Panc1 (cell line): ENCODE data around the gene FSD1. TPM values are rescaled to one million over a fixed set of nuclear protein-coding genes. Genes with fewer than 3 reads are reported as not detected.

ENCODE experiments used
- ATAC-seq: fragments of 200-7000 bp; cut with Tn5 transposase; 2 replicates; pipeline ENCODE4 v1.9.1; 2020; ENCODE audit warnings: mild to moderate bottlenecking, moderate library complexity
- BruUV-seq: library from RNA; stranded (reverse); fragments of 400-500 nt; replicated peaks from 2 replicates; lab custom pipeline; 2021; lab: Mats Ljungman, UMichigan
- CTCF ChIA-PET: fragments of 300-600 bp; sonication (Branson Sonifier 250); formaldehyde crosslinking; loops from one replicate; lab custom pipeline; 2022; ENCODE audit warnings: antibody characterized with exemption; lab: Charles Lee
- POLR2A ChIA-PET: fragments of 300-600 bp; sonication (Branson Sonifier 250); formaldehyde crosslinking; loops from one replicate; lab custom pipeline; 2022; ENCODE audit warnings: antibody characterized with exemption; lab: Charles Lee
- DNase-seq: peaks from one replicate; pipeline ENCODE4 v3.0.0-alpha.2; 2010; ENCODE audit warnings: low read depth, low spot score
- H3K27ac ChIP-seq: 2 replicates; pipeline ENCODE4 v1.5.1; 2011; ENCODE audit warnings: mild to moderate bottlenecking, low read length, inconsistent platforms
- H3K27me3 ChIP-seq: fragments of 200-500 bp; sonication (Bioruptor generic); 2 replicates; pipeline ENCODE4 v1.6.0; 2014; ENCODE audit warnings: low read length, inconsistent platforms; ENCODE audit not compliant: control insufficient read depth, insufficient read depth
- H3K36me3 ChIP-seq: fragments of 200-500 bp; sonication (Bioruptor generic); 2 replicates; pipeline ENCODE4 v1.5.1; 2014; ENCODE audit warnings: inconsistent platforms, mild to moderate bottlenecking, low read length, moderate library complexity; ENCODE audit not compliant: control insufficient read depth, insufficient read depth
- H3K4me1 ChIP-seq: 2 replicates; pipeline ENCODE4 v1.5.1; 2011; ENCODE audit warnings: inconsistent platforms, mild to moderate bottlenecking, low read length, moderate library complexity; ENCODE audit not compliant: control insufficient read depth, insufficient read depth
- H3K4me3 ChIP-seq, 2 experiments: 2 replicates each; pipeline ENCODE4 v1.5.1; 2011 to 2012; ENCODE audit warnings: low read depth in 2 of 2, low read length in 2 of 2, mild to moderate bottlenecking in 2 of 2, inconsistent platforms in 1 of 2, moderate library complexity in 1 of 2
- H3K9me3 ChIP-seq: fragments of 200-500 bp; sonication (Bioruptor generic); 2 replicates; pipeline ENCODE4 v1.5.1; 2014; ENCODE audit warnings: low read depth, mild to moderate bottlenecking, inconsistent platforms, low read length, moderate library complexity; ENCODE audit not compliant: control insufficient read depth, insufficient read depth
- POLR2AphosphoS5 ChIP-seq: IDR thresholded peaks from 2 replicates; pipeline ENCODE4 v1.6.1; 2012; ENCODE audit warnings: mild to moderate bottlenecking, low read depth, low read length, moderate library complexity
- SIN3A ChIP-seq: IDR thresholded peaks from 2 replicates; pipeline ENCODE4 v1.6.1; 2012; ENCODE audit warnings: low read depth, mild to moderate bottlenecking, low read length, moderate library complexity, borderline replicate concordance; ENCODE audit not compliant: insufficient read depth
- TCF7L2 ChIP-seq: IDR thresholded peaks from 2 replicates; pipeline ENCODE4 v1.6.1; 2011; ENCODE audit warnings: mild to moderate bottlenecking, low read depth, low read length, inconsistent platforms
- in situ Hi-C: cut with HindIII; loops from 2 replicates; pipeline ENCODE4 v1.10.0; 2016; ENCODE audit warnings: low sequenced_read_pairs, low pct_unique_long_range_greater_than_20kb
- intact Hi-C: fragments of 100-400 bp; cut with micrococcal nuclease; formaldehyde crosslinking; loops from one replicate; pipeline ENCODE4 v1.10.0; 2022; ENCODE audit not compliant: unreplicated experiment
- total RNA-seq: library from RNA; stranded (reverse); gene quantifications from one replicate; pipeline ENCODE4 v1.2.1, GENCODE V29; 2021; ENCODE audit not compliant: unreplicated experiment
- TF ChIP-seq, protein P1 (sequence below): fragments of 450-650 bp; IDR thresholded peaks from 2 replicates; pipeline ENCODE4 v1.5.1; 2017; ENCODE audit warnings: mild to moderate bottlenecking
- TF ChIP-seq, protein P2 (sequence below), 2 experiments: IDR thresholded peaks; 2 replicates each; pipeline ENCODE4 v1.6.1; 2011 to 2012; ENCODE audit warnings: low read depth in 2 of 2, control low read depth in 1 of 2, low read length in 1 of 2, mild to moderate bottlenecking in 1 of 2, moderate library complexity in 1 of 2; ENCODE audit not compliant: insufficient read depth in 1 of 2

FSD1 gene
- total RNA-seq, 1 experiment from 2014 or later = 12.1 TPM

DNA sequence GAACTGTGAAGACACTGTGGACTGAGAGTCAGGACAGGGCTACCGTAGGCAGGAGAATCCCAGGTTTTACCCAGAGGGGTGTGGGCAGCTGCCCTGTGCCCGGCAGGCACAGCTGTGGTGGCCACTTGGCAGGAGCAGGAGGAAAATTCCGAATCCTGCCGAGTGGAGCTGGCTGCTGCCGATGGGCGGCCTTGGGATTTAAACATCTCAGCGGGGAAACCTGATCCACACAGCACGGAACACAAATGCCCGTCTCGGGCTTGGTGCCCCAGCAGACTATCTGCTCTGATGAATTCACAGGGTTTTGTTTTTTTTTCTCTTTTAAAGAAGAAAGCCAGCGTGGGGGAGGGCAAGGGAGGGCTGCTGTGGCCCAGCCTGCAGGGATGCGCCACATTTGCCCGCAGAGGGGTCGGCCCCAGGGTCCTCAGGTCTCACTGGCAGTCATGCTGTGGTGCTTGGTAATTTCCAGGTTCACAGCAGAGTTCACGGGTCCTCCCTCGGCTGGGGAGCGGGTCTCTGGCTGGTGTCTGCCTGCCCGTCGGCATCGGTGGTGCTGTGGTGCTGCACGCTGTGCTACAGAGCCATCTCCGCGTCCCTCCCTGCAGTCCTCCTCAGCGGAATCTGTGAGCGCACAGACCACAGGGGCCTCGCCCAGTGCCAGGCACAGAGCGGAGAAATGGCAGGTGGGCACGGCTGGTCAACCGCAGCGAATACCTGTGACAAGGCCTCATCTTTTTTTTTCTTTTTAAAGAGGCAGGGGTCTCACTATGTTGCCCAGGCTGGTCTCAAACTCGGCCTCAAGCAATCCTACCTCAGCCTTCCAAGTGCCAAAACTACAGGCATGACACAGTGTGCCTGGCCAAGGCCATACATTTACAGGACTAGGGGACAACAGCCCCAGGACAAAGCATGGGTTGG is 67.1 kb downstream of the FSD1 start:
- DNase-seq (no peak), ATAC-seq (no peak)
- H3K27ac ChIP-seq = peak overlapping the region; percentile 92
- BruUV-seq = no TSS peak
- H3K36me3 ChIP-seq = no peaks in the 10 kb centered on the region
- POLR2A ChIA-PET = no interaction called here
- TF ChIP-seq POLR2AphosphoS5 (no peak), SIN3A (no peak), TCF7L2 (no peak)
- TF ChIP-seq, protein P1, sequence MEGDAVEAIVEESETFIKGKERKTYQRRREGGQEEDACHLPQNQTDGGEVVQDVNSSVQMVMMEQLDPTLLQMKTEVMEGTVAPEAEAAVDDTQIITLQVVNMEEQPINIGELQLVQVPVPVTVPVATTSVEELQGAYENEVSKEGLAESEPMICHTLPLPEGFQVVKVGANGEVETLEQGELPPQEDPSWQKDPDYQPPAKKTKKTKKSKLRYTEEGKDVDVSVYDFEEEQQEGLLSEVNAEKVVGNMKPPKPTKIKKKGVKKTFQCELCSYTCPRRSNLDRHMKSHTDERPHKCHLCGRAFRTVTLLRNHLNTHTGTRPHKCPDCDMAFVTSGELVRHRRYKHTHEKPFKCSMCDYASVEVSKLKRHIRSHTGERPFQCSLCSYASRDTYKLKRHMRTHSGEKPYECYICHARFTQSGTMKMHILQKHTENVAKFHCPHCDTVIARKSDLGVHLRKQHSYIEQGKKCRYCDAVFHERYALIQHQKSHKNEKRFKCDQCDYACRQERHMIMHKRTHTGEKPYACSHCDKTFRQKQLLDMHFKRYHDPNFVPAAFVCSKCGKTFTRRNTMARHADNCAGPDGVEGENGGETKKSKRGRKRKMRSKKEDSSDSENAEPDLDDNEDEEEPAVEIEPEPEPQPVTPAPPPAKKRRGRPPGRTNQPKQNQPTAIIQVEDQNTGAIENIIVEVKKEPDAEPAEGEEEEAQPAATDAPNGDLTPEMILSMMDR = no peak
- TF ChIP-seq, protein P2, sequence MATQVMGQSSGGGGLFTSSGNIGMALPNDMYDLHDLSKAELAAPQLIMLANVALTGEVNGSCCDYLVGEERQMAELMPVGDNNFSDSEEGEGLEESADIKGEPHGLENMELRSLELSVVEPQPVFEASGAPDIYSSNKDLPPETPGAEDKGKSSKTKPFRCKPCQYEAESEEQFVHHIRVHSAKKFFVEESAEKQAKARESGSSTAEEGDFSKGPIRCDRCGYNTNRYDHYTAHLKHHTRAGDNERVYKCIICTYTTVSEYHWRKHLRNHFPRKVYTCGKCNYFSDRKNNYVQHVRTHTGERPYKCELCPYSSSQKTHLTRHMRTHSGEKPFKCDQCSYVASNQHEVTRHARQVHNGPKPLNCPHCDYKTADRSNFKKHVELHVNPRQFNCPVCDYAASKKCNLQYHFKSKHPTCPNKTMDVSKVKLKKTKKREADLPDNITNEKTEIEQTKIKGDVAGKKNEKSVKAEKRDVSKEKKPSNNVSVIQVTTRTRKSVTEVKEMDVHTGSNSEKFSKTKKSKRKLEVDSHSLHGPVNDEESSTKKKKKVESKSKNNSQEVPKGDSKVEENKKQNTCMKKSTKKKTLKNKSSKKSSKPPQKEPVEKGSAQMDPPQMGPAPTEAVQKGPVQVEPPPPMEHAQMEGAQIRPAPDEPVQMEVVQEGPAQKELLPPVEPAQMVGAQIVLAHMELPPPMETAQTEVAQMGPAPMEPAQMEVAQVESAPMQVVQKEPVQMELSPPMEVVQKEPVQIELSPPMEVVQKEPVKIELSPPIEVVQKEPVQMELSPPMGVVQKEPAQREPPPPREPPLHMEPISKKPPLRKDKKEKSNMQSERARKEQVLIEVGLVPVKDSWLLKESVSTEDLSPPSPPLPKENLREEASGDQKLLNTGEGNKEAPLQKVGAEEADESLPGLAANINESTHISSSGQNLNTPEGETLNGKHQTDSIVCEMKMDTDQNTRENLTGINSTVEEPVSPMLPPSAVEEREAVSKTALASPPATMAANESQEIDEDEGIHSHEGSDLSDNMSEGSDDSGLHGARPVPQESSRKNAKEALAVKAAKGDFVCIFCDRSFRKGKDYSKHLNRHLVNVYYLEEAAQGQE (IDR thresholded peaks at IDR 0.05; ENCODE audit: insufficient read depth in 1 of 2, low read depth in 2 of 2, low read length in 1 of 2) = no peak
- CTCF ChIA-PET = no interaction called here
- no peaks in the 10 kb centered on the region for H3K9me3 ChIP-seq
- H3K4me3 ChIP-seq = no peak overlapping the region
- peaks cover 83% of the 10 kb centered on the region for H3K4me1 ChIP-seq
- intact Hi-C loops = no loop called here
- no peaks in the 10 kb centered on the region for H3K27me3 ChIP-seq
- in situ Hi-C loops = no loop called here

DNA sequence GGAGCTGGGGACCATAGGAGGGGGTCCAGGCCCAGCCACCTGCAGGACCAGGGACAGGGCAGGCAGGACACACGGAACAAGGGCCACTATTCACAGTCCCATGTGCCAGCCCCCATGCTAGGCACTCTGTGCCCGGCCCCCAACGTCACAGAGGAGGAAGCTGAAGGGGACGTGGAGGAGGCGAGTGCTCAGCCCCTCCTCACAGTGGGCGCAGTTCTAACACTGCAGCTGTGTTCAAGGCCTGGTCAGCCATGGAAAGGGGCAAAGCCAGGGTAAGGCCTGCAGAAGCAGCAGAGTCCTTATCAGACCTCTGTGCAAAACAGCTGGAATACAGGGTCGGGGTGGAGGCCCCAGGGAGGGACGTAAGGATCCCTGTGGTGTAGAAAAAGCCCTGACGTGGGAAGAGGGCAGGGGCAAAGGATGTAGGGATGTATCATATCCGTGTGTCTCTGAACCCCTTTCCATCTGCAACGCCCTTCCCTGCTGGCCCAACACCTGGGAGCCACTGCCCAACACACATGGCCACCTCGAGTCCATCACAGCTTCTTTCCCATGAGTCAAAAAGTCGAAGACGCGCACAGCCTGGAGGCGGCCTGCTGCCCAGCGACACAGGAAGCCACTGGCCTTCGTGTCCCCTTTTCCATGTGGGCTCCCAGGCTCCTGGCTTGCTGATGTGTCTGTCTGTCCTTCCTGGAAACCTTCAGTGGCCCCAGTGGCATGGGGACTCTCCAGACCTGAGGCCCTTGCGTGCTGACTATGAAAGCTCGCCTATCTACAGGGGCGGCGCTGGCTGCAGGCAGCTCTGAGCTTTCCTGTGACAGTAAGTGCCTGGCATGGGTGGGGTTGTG is 68.0 kb downstream of the FSD1 start:
- no TSS peak for BruUV-seq
- in situ Hi-C loops = no loop called here
- ATAC-seq = no peak
- H3K4me1 ChIP-seq = peaks cover 89% of the 10 kb centered on the region
- H3K27me3 ChIP-seq = no peaks in the 10 kb centered on the region
- no peak for DNase-seq
- TF ChIP-seq, protein P2 (IDR thresholded peaks at IDR 0.05; ENCODE audit: insufficient read depth in 1 of 2, low read depth in 2 of 2, low read length in 1 of 2) = no peak
- TF ChIP-seq SIN3A = no peak
- no peak for TF ChIP-seq POLR2AphosphoS5
- TF ChIP-seq, protein P1 = no peak
- no peak for TF ChIP-seq TCF7L2
- H3K9me3 ChIP-seq = no peaks in the 10 kb centered on the region
- no peaks in the 10 kb centered on the region for H3K36me3 ChIP-seq
- H3K4me3 ChIP-seq = no peak overlapping the region
- H3K27ac ChIP-seq = peak overlapping the region; percentile 92
- CTCF ChIA-PET = no interaction called here
- intact Hi-C loops = no loop called here
- POLR2A ChIA-PET = no interaction called here
